ENCODE results near the gene EIF3A.

Gene EIF3A

GRCh38 chr10:119079599-119080520, 757 bp downstream of the EIF3A start:
- TF ChIP-seq CTCF (IDR thresholded peaks at IDR 0.05; ENCODE audit: low read depth, low read length) = no peak
- peak; percentile 81 to 83 for DNase-seq (ENCODE audit: low read depth in 2 of 2)
- peak overlapping the region; percentile 97 to 98 for H3K4me3 ChIP-seq (replicated peaks in 1 of 2; ENCODE audit: low read depth in 2 of 2, low read length in 2 of 2)

DNA sequence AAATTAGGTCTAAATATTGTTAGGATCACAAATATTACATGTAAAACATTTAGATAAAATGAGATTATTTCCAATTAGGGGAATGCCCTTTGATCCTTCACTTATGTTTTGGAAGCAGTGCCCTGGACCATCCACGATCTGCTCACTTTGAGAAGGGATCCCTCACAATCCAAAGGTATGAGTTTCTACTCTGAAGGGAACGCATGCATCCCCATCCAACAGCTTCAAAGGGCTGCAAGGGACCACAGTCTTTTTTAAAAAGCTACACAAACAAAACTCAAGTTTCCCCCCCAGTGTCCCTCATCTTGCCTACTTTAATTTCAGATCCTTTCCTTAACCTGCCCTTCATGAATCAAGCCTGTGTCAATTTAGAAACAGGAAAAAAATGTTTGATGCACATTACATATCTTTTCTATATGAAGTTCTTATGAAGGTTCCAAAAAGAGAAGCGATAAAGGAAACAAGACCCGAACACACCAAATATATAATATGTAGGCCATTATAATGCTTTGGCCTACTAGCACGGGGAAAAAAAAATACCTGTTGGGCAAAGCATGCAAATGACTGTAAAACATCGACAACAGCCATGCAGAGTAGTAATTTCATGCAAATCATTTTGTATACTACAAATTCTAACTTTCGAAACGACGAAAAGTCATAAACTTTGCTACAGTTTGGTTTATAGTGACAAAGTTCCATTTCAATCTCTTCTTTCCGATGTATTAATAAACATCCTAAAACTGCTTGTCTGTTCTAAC, 2.0 kb downstream of the EIF3A start:
- peak overlapping the region; percentile 97 to 98 for H3K4me3 ChIP-seq (replicated peaks in 1 of 2; ENCODE audit: low read depth in 2 of 2, low read length in 2 of 2)
- DNase-seq (ENCODE audit: low read depth in 2 of 2) = no peak
- no peak for TF ChIP-seq CTCF (IDR thresholded peaks at IDR 0.05; ENCODE audit: low read depth, low read length)

DNA sequence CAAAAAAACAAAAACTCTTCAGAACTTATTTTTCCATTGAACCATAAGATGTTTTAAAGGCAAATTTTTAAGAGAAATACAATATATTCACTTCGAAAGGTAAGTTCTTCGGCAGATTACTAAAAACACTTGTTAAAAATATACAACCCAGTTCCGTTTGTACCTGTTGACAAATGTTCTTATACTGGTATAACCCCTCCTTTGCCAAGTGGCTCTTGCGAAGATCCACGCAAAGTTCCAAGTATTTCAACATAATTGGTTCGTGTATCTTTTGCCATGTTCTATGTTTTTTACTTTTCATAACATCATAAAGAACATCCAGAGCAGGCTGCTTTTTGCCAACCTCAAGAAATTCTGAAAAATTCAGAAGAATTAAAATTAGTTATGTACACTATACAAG, 7.0 kb downstream of the EIF3A start:
- no peak overlapping the region for H3K4me3 ChIP-seq (replicated peaks in 1 of 2; ENCODE audit: low read depth in 2 of 2, low read length in 2 of 2)
- DNase-seq (ENCODE audit: low read depth in 2 of 2) = no peak
- no peak for TF ChIP-seq CTCF (IDR thresholded peaks at IDR 0.05; ENCODE audit: low read depth, low read length)

GRCh38 chr10:119070395-119071165, 10.0 kb downstream of the EIF3A start:
- no peak overlapping the region for H3K4me3 ChIP-seq (replicated peaks in 1 of 2; ENCODE audit: low read depth in 2 of 2, low read length in 2 of 2)
- TF ChIP-seq CTCF (IDR thresholded peaks at IDR 0.05; ENCODE audit: low read depth, low read length) = no peak
- DNase-seq (ENCODE audit: low read depth in 2 of 2) = no peak

GRCh38 chr10:119061926-119062325, 18.7 kb downstream of the EIF3A start:
- TF ChIP-seq CTCF (IDR thresholded peaks at IDR 0.05; ENCODE audit: low read depth, low read length) = no peak
- DNase-seq (ENCODE audit: low read depth in 2 of 2) = no peak
- no peak overlapping the region for H3K4me3 ChIP-seq (replicated peaks in 1 of 2; ENCODE audit: low read depth in 2 of 2, low read length in 2 of 2)

GRCh38 chr10:119061352-119061751, 19.3 kb downstream of the EIF3A start:
- no peak for TF ChIP-seq CTCF (IDR thresholded peaks at IDR 0.05; ENCODE audit: low read depth, low read length)
- DNase-seq (ENCODE audit: low read depth in 2 of 2) = no peak
- H3K4me3 ChIP-seq (replicated peaks in 1 of 2; ENCODE audit: low read depth in 2 of 2, low read length in 2 of 2) = no peak overlapping the region
